ENCODE data around the gene TRANK1. TPM values are rescaled to one million over a fixed set of nuclear protein-coding genes. Genes with fewer than 3 reads are reported as not detected.
"Not testable (repeated sequence)": the region's sequence is repeated elsewhere in the genome, so short reads cannot be mapped to it uniquely, and the experiment has no call there.

The TRANK1 gene
- total RNA-seq, 1 donor from 2014 or later, result 4.0 TPM

GRCh38 chr3:36920884-36921567, 23.8 kb downstream of the TRANK1 start:
- DNase-seq (ENCODE audit: low read depth in 2 of 2), result no peak

DNA sequence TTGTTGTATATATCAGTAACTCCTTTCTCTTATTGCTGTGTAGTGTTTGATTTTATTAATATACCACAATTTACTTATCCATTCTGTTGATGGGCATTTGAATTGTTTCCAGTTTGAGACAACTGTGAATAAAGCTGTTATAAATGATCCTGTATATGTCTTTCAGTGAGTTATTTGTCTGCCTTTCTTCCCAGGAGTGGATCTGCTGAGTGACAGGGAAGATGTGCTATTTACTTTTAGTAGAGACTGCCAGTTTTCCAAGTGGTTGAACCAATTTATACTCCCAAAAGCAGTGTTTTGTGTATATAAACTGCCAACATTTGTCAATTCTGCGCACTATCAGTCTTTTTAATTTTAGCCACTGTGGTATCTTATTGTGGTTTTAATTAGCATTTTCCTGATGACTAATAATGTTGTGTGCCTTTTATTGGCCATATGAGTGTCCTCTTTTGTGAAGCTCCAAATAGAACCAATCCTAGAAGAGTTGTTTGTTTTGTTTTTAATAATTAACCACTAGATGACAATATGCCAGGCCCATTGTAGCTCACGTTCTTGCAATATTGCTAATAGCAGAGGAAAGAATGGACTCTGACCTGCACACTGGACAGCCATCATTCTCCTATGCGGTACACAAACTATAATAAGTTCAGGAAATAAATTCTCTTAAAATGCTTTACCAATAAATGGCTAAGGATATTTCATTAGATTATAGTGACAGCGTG, 25.3 kb downstream of the TRANK1 start:
- no peak for DNase-seq (ENCODE audit: low read depth in 2 of 2)

GRCh38 chr3:36918050-36918449, 26.8 kb downstream of the TRANK1 start:
- no peak for DNase-seq (ENCODE audit: low read depth in 2 of 2)

DNA sequence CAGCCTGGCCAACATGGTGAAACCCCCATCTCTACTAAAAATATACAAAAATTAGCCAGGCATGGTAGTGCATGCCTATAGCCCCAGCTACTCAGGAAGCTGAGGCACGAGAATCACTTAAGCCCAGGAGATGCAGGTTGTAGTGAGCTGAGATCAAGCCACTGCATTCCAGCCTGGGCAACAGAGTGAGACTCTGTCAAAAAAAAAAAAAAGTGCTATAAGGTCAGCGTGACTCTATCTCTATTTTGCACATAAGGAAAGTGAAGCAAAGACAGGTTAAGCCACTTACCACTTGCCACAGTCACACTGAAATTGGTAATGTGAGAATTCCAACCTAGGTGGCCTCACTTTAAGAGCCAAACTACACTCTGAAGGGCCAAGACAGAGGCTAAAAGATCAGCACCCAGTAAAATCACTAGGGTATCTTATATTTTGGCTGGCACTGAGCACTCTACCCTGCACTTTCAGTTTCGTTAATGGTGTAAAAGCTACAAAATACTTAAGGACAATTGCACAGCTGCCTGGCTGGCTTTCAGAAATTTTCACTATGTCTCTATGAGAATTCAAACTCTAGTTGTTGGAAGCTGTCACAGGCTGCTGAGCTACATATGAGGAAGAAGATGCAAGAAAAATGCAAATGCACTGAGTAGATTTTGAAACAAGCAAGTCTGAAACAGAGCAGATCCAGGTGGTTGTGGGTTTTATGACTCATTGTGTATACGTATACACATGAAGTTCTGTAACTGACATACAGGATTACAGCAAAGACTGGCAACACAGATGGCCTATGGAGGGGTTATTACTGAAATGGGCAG, 32.7 kb downstream of the TRANK1 start:
- DNase-seq (ENCODE audit: low read depth in 2 of 2), result peak; percentile 52 to 67

DNA sequence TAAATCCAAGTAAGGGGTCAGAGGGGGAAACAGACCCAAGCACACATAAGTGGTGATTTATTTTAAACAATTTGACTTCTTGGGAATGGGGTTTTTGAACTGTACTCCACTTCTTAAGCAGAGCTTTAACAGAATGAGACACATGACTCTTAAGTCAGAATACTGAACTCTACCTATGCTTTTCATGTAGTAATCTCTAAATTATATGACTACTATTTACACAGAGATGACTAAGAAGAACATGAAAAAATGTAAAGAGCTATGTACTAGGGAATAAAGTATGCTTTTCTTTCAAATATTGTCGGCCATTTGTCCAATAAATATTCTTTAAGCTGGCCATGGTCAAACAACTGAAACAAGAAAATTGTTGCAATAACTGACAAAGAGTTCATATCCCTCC, 35.2 kb downstream of the TRANK1 start:
- no peak for DNase-seq (ENCODE audit: low read depth in 2 of 2)

GRCh38 chr3:36909181-36909580, 35.7 kb downstream of the TRANK1 start:
- no peak for DNase-seq (ENCODE audit: low read depth in 2 of 2)

- no peak for DNase-seq (ENCODE audit: low read depth in 2 of 2)
These were observed 36.1 kb downstream of the TRANK1 start for GRCh38 chr3:36908647-36909180.

- peak; percentile 80 to 81 for DNase-seq (ENCODE audit: low read depth in 2 of 2)
These were observed 36.8 kb downstream of the TRANK1 start for GRCh38 chr3:36907911-36908646.

- DNase-seq (ENCODE audit: low read depth in 2 of 2), result peak; percentile 13 to 70
These were observed 38.2 kb downstream of the TRANK1 start for GRCh38 chr3:36906504-36907149.

GRCh38 chr3:36905545-36905944, 39.3 kb downstream of the TRANK1 start:
- no peak for DNase-seq (ENCODE audit: low read depth in 2 of 2)

GRCh38 chr3:36904641-36905040, 40.2 kb downstream of the TRANK1 start:
- DNase-seq (ENCODE audit: low read depth in 2 of 2), result peak; percentile 20 to 30

- DNase-seq (ENCODE audit: low read depth in 2 of 2), result not testable (repeated sequence)
These were observed 40.8 kb downstream of the TRANK1 start for GRCh38 chr3:36904065-36904464.

- no peak for DNase-seq (ENCODE audit: low read depth in 2 of 2)
These were observed 41.6 kb downstream of the TRANK1 start for GRCh38 chr3:36903119-36903882.

DNA sequence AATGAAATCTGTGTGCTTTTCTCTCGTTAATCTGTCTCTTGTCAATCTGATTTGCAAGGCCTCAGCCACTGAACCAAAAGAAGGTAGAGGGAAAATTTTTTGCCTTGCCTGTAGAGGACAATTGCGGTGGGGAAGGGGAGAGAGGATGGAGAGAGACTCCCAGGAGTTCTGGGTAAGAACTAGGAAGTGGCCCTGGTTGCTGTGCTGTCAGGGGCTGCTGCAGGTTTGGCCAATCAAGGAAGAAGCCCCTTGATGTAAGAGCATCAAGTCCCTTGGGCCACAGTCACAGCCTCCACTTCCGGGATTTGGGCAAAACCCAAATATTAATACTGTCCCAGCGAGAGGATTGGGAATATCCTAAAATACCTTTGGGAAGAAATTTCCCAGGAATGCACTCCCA, 43.3 kb downstream of the TRANK1 start:
- no peak for DNase-seq (ENCODE audit: low read depth in 2 of 2)

DNA sequence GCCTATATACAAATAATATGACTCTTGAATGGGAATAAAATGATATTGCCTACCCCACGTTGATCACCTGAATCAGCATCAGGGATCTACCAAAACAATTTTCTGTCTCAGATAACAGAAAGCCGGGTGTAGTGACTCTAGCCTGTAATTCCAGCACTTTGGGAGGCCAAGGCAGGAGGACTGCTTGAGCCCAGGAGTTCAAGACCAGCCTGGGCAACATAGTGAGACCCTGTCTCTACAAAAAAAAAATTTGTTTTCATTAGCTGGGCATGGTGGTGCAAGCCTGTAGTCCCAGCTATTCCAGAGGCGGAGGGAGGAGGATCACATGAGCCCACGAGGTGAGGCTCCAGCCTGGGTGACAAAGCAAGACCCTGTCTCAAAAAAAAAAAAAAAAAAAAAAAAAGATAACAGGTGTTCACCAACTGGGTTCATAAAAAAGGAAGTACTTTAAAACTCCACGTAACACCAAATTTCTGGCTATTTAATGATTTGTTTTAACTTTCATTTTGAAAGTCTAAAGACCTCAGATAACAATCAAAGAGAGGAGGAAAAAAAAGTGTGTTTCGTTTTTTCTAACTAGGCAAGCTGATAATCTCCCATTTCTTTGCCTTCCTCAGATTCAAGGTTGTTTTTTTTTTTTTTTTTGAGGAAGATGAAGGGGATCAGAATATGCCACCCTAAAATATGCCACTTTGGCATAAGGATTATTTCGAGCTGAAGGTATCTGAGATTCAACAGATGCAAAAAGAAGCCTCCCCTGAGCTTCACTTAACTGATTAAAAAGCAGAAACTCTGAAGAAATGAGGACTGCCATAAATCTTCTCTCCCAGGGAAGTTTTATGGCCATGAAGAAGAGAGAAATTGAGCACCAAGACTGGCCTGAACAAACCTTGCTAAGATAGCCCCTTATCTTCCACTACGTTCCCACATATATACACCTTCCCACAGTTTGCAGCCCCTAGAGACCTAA, 44.1 kb downstream of the TRANK1 start:
- no peak for DNase-seq (ENCODE audit: low read depth in 2 of 2)

- no peak for DNase-seq (ENCODE audit: low read depth in 2 of 2)
These were observed 49.1 kb downstream of the TRANK1 start for GRCh38 chr3:36895496-36896409.

DNA sequence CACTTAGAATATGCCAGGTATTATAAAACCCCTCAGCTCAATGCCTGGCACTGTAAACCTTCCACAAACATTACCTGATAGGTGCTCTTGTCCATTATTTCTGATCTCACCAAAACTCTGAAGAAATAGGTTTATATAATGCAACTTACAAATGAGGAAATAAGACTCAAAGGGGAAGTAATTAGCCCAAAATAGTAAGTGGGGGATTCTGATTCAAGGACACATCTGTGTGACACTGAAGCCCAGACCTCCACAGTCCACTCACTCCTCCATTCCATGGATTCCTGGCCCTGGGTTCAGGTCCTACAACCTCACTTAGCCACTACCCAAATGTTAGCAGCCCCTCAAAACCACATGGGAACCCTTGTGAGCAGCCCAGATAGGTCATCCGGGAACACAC, 49.9 kb downstream of the TRANK1 start:
- no peak for DNase-seq (ENCODE audit: low read depth in 2 of 2)

DNA sequence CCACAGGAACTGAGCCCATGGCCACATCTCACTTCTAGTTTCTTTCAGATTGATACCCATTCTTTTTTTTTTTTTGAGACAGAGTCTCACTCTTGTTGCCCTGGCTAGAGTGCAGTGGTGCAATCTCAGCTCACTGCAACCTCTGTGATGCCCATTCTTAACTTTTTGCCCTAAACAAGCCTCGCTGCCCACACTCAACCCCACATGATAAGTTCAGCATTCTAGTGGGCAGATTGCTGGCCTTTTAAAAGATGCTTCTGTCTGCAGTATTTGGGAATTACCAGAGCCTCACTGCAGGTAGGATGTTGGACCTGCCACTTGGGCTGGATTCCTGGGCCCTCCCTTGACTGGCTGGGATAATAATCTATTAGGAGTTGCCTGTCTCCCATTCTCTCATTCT, 51.0 kb downstream of the TRANK1 start:
- no peak for DNase-seq (ENCODE audit: low read depth in 2 of 2)
